Measurements from ENCODE around the gene CFAP44. TPM values are rescaled to one million over a fixed set of nuclear protein-coding genes. Genes with fewer than 3 reads are reported as not detected.

CFAP44 gene
- total and polyA plus RNA-seq, 2 of the 4 experiments (the other 2 are of a cell fraction), result 0.90 to 1.7 TPM

- ChIA-PET POLR2A (ENCODE audit: unreplicated experiment) (no interaction called here), CTCF (no interaction called here)
- Histone ChIP-seq H4K91ac (ENCODE audit: insufficient read depth, low read depth, low read length) (no peak overlapping the region), H3K4ac (ENCODE audit: low read depth, low read length) (no peak overlapping the region), H3K23ac (ENCODE audit: low read depth, low read length) (no peak overlapping the region), H3K36me3 (ENCODE audit: control insufficient read depth, insufficient read depth, low read length) (peaks cover 2% of the 10 kb centered on the region; the same call in 1 of the 2 replicates), H3K9ac (ENCODE audit: low read depth, low read length) (no peak overlapping the region), H4K20me1 (ENCODE audit: insufficient read depth, low read length) (no peaks in the 10 kb centered on the region), H4K5ac (ENCODE audit: low read depth, low read length) (no peak overlapping the region), H2AK5ac (ENCODE audit: low read depth, low read length) (no peak overlapping the region), H3K27me3 (ENCODE audit: control insufficient read depth, insufficient read depth, low read length) (no peaks in the 10 kb centered on the region), H2BK5ac (ENCODE audit: low read depth, low read length, poor library complexity, severe bottlenecking) (no peak overlapping the region), H3K4me3 (ENCODE audit: insufficient read depth, low read depth, low read length) (no peak overlapping the region), H2BK15ac (ENCODE audit: low read depth, low read length) (no peak overlapping the region), H2BK20ac (ENCODE audit: low read depth, low read length) (no peak overlapping the region), H2AK9ac (replicated peaks; ENCODE audit: low read depth, low read length, poor library complexity) (no peak overlapping the region), H3K56ac (ENCODE audit: extremely low read depth, insufficient read depth, low read length) (no peak overlapping the region), H3K4me2 (ENCODE audit: low read depth, low read length) (no peak overlapping the region), H3K9me1 (ENCODE audit: insufficient read depth, low read length) (no peaks in the 10 kb centered on the region), H3K18ac (ENCODE audit: low read depth, low read length) (no peak overlapping the region), H3K9me3 (ENCODE audit: control insufficient read depth, insufficient read depth, low read length) (peaks cover 2% of the 10 kb centered on the region; the same call in 1 of the 2 replicates), H2BK120ac (ENCODE audit: low read depth, low read length) (no peak overlapping the region), H3K4me1 (ENCODE audit: control insufficient read depth, insufficient read depth, low read length) (no peaks in the 10 kb centered on the region), H3K79me1 (ENCODE audit: low read depth in 1 of 2, low read length in 2 of 2) (no peaks in the 10 kb centered on the region), H3K14ac (replicated peaks; ENCODE audit: low read depth, low read length) (no peak overlapping the region), H2AFZ (replicated peaks; ENCODE audit: low read length, poor library complexity) (no peak overlapping the region), H3K27ac (ENCODE audit: insufficient read depth, low read length) (no peak overlapping the region), H4K8ac (ENCODE audit: low read depth in 2 of 2, low read length in 2 of 2) (no peak overlapping the region)
- ATAC-seq (ENCODE audit: low read depth) (no peak), DNase-seq (peak; percentile 8)
- BruUV-seq (replicated peaks), result no TSS peak
- in situ Hi-C loops (cut with MboI; ENCODE audit: low sequenced_read_pairs), result no loop called here
- dilution Hi-C loops (cut with HindIII; ENCODE audit: low sequenced_read_pairs, unreplicated experiment), result no loop called here
- intact Hi-C loops (cut with micrococcal nuclease), result no loop called here
- WGBS, 2 experiments (ENCODE audit: extremely low coverage in 2 of 2, insufficient read length in 1 of 2), result no CpG with 5 or more reads among the region's 1 CpG
- no peak for TF ChIP-seq NFE2L2 (IDR thresholded peaks at IDR 0.05; ENCODE audit: low read depth, low read length)
- no peak for TF ChIP-seq RFX5 (IDR thresholded peaks at IDR 0.05; ENCODE audit: low read depth, low read length)
- TF ChIP-seq POLR2A (IDR thresholded peaks at IDR 0.05; ENCODE audit: low read depth, low read length), result no peak
- TF ChIP-seq CHD1 (IDR thresholded peaks at IDR 0.05; ENCODE audit: low read depth, low read length), result no peak
- no peak for TF ChIP-seq MXI1 (IDR thresholded peaks at IDR 0.05; ENCODE audit: borderline replicate concordance, low read depth, low read length)
- no peak for TF ChIP-seq BHLHE40 (IDR thresholded peaks at IDR 0.05; ENCODE audit: low read depth, low read length)
- TF ChIP-seq ELK1 (IDR thresholded peaks at IDR 0.05; ENCODE audit: borderline replicate concordance, low read depth, low read length), result no peak
Observed at GRCh38 chr3:113428581-113428980, 12.7 kb downstream of the CFAP44 start.

Data from IMR-90 (cell line).